Common myeloid progenitor, CD34-positive (primary cell): ENCODE results near the gene SDK1.

Source experiments
- CTCF ChIA-PET: fragments of 350-600 bp; sonication (Branson Sonifier 250); formaldehyde crosslinking; loops from one replicate; lab custom pipeline; 2021; ENCODE audit warnings: antibody characterized with exemption; lab: Charles Lee
- POLR2A ChIA-PET: fragments of 350-600 bp; sonication (Branson Sonifier 250); formaldehyde crosslinking; loops from one replicate; lab custom pipeline; 2021; ENCODE audit warnings: antibody characterized with exemption; lab: Charles Lee
- DNase-seq, 3 donors: peaks; one replicate each; pipeline versions ENCODE4 v3.0.0 to v3.0.0-alpha.2; 2013
- H3K27ac ChIP-seq, 2 experiments: 1 replicate in 1 of 2; 2 replicates in 1 of 2; pipeline ENCODE4 v1.7.0; 2013; ENCODE audit warnings: inconsistent platforms in 2 of 2, low read length in 2 of 2, mild to moderate bottlenecking in 2 of 2, low read depth in 1 of 2, moderate library complexity in 1 of 2; ENCODE audit not compliant: severe bottlenecking in 2 of 2, insufficient read depth in 1 of 2, poor library complexity in 1 of 2
- H3K27me3 ChIP-seq, 5 experiments: replicated peaks in 2 of 5; 1 replicate in 3 of 5; 2 replicates in 2 of 5; pipeline versions ENCODE4 v1.6.1 to v1.7.0; 2013; ENCODE audit warnings: low read length in 4 of 5, mild to moderate bottlenecking in 2 of 5, moderate library complexity in 2 of 5, inconsistent platforms in 1 of 5; ENCODE audit not compliant: insufficient read depth in 5 of 5, control insufficient read depth in 4 of 5
- H3K36me3 ChIP-seq, 4 experiments: 1 replicate in 2 of 4; 2 replicates in 2 of 4; pipeline versions ENCODE4 v1.6.1 to v1.7.0; 2013; ENCODE audit warnings: low read length in 3 of 4, control low read depth in 1 of 4, mild to moderate bottlenecking in 1 of 4; ENCODE audit not compliant: control insufficient read depth in 4 of 4, insufficient read depth in 4 of 4
- H3K4me1 ChIP-seq, 4 experiments: 1 replicate in 3 of 4; 2 replicates in 1 of 4; pipeline versions ENCODE4 v1.6.1 to v1.7.1; 2013; ENCODE audit warnings: low read length in 3 of 4, mild to moderate bottlenecking in 3 of 4, control low read depth in 1 of 4, inconsistent platforms in 1 of 4, moderate library complexity in 1 of 4; ENCODE audit not compliant: control insufficient read depth in 4 of 4, insufficient read depth in 4 of 4; ENCODE audit errors: control extremely low read depth in 1 of 4
- H3K4me3 ChIP-seq, 7 experiments: 1 replicate in 4 of 7; 2 replicates in 3 of 7; pipeline versions ENCODE4 v1.5.1 to v1.7.0; 2013; ENCODE audit warnings: mild to moderate bottlenecking in 7 of 7, low read length in 6 of 7, moderate library complexity in 6 of 7, inconsistent platforms in 2 of 7, low read depth in 2 of 7, control low read depth in 1 of 7; ENCODE audit not compliant: insufficient read depth in 4 of 7, control insufficient read depth in 1 of 7; ENCODE audit errors: extremely low read depth in 1 of 7
- H3K9me3 ChIP-seq, 5 experiments: 1 replicate in 4 of 5; 2 replicates in 1 of 5; pipeline versions ENCODE4 v1.6.1 to v1.7.1; 2013; ENCODE audit warnings: low read length in 4 of 5, mild to moderate bottlenecking in 2 of 5, inconsistent platforms in 1 of 5, low read depth in 1 of 5, moderate library complexity in 1 of 5; ENCODE audit not compliant: control insufficient read depth in 4 of 5, insufficient read depth in 2 of 5; ENCODE audit errors: control extremely low read depth in 1 of 5
- WGBS: methylation state at CpG from one replicate; pipeline ENCODE4 v1.1.5; 2013; ENCODE audit not compliant: insufficient coverage; 5-methylcytosine and 5-hydroxymethylcytosine counted together

Gene SDK1

DNA sequence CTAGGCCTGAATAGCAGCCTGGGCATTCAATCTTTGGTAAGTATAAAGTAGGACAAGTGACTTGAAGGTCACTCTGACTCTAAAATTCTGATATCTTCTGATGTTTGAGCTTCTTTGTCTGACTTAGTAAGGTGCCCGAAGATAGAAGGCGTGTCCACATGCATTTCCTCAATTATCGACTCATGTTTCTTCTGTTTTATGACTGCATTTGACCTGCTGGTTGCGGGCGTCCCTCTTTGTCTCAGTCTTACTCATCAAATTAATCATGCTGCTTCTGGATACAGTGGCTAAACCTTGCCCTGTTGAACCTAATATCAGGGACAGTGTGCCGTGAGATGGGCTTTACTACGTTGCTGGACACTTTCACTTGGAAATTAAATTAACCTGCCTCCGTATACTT lies 534.1 kb downstream of the SDK1 start:
- POLR2A ChIA-PET = no interaction called here
- Histone ChIP-seq H3K9me3 (peaks cover 0 to 3% (median 0%) of the 10 kb centered on the region in 5 experiments), H3K27ac (no peak overlapping the region), H3K4me1 (no peaks in the 10 kb centered on the region), H3K36me3 (no peaks in the 10 kb centered on the region), H3K4me3 (no peak overlapping the region), H3K27me3 (peaks cover 0 to 2% (median 0%) of the 10 kb centered on the region in 5 experiments)
- CTCF ChIA-PET = interaction anchor here (0.6 kb wide), 1 partner anchor 72 kb away, joined by 3 read pairs; no protein-coding TSS in a partner anchor
- no peak for DNase-seq
- WGBS = 97% methylated on average over 8 of the region's 8 CpGs

DNA sequence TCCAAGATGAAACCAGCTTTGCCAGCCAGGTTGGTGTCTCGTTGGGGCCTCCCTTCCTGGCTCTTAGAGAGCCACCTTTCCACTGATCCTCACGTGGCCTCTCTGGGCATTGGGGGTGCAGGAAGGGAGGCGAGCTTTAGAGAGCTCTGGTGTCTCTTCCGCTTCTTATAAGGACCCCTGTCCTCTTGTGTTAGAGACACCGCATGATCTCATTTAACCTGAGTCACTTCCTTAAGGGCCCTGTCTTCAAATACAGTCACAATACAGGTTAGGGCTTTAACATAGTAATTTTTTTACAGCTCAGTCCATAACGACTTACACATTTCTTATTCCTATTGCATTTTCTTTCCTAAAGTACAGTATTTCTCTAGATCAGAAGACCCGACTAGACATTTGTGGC lies 535.8 kb downstream of the SDK1 start:
- no peak overlapping the region for H3K4me3 ChIP-seq
- H3K4me1 ChIP-seq = no peaks in the 10 kb centered on the region
- no peak for DNase-seq
- POLR2A ChIA-PET = no interaction called here
- H3K36me3 ChIP-seq = no peaks in the 10 kb centered on the region
- peaks cover 0 to 3% (median 0%) of the 10 kb centered on the region in 5 experiments for H3K9me3 ChIP-seq
- WGBS = 99% methylated on average over 7 of the region's 7 CpGs
- H3K27me3 ChIP-seq = peaks cover 0 to 4% (median 0%) of the 10 kb centered on the region in 5 experiments
- CTCF ChIA-PET = interaction anchor here (1.7 kb wide), 1 partner anchor 19 kb away, joined by 4 read pairs; no protein-coding TSS in a partner anchor
- no peak overlapping the region for H3K27ac ChIP-seq

DNA sequence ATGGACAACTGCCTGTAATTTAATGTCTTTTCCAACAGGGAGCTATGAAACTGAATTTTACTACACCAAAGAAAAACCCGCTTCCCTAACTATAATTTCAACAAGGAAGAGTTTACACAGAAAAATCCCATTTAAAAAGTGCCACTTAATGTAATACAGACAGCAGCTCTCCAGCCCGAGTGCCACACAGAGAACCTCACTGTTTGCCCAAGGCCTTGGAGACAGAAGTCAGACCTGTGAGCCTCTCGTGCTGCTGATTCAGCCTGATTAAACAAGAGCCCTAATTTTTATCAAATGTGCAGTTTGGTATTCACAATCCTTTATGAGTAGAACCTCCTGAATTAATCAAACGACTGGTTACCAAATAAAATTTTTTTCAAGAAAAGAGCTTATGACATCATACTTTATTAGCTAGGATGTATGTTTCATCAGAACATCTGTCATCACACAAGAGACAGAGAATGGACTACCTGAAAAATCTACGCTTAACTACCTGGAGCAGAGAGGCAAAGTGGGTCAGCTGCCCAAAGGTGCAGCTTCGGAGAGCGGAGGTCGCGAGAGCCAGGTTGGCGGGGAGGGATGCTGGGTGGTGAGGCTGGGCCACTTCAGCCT lies 543.6 kb downstream of the SDK1 start:
- Histone ChIP-seq H3K27ac (no peak overlapping the region), H3K27me3 (peaks cover 0 to 1% (median 0%) of the 10 kb centered on the region in 5 experiments), H3K4me1 (no peaks in the 10 kb centered on the region), H3K36me3 (no peaks in the 10 kb centered on the region), H3K4me3 (no peak overlapping the region), H3K9me3 (no peaks in the 10 kb centered on the region)
- ChIA-PET CTCF (no interaction called here), POLR2A (no interaction called here)
- no peak for DNase-seq
- WGBS = 75% methylated on average over 2 of the region's 10 CpGs

DNA sequence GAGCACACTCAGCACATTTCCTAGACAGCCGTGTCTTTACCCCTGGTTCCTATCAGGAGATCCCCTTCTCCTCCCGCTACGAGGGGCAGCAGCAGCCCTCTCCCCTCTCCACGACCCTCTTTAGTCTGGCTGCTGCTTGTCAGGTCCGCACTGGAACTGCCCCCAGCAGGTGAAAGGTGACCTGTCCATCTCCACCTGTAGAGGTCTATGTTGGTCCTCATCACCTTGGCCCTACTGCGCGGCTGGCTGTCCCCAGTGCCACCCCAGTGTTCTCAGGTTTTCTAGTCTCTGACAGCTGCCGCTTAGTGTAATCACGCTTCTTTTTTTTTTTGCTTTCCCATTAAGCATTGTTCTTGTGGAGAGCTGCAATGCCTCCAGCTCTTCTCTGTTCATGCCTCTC lies 545.7 kb downstream of the SDK1 start:
- no peak for DNase-seq
- 96% methylated on average over 6 of the region's 9 CpGs for WGBS

DNA sequence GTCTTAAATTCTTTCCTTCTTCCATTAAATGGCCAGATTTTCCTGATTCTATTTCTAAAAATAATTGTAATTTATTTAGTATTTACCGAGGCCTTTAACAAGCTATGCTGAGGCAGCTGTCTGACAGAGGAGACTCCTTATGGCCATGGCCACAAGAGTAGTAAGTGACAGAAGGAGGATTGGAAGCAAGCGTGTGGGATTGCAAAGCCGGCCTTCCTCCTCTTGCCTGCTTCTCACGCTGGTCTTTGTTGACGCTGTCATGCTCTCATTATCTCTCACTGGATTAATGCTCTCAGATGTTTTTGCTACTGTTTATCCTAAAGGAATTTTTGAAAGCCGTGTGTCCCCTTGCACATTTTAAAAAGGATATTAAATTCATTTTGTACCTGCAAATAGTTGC lies 546.3 kb downstream of the SDK1 start:
- Histone ChIP-seq H3K9me3 (no peaks in the 10 kb centered on the region), H3K4me3 (no peak overlapping the region), H3K27me3 (no peaks in the 10 kb centered on the region), H3K27ac (no peak overlapping the region), H3K36me3 (no peaks in the 10 kb centered on the region), H3K4me1 (no peaks in the 10 kb centered on the region)
- no peak for DNase-seq
- POLR2A ChIA-PET = no interaction called here
- CTCF ChIA-PET = no interaction called here
- 100% methylated on average over 2 of the region's 6 CpGs for WGBS

More for the DNA sequence above, 545.7 kb downstream of the SDK1 start:
- Histone ChIP-seq H3K27me3 (no peaks in the 10 kb centered on the region), H3K9me3 (no peaks in the 10 kb centered on the region), H3K4me3 (no peak overlapping the region), H3K4me1 (no peaks in the 10 kb centered on the region), H3K27ac (no peak overlapping the region), H3K36me3 (no peaks in the 10 kb centered on the region)
- ChIA-PET POLR2A (no interaction called here), CTCF (no interaction called here)

DNA sequence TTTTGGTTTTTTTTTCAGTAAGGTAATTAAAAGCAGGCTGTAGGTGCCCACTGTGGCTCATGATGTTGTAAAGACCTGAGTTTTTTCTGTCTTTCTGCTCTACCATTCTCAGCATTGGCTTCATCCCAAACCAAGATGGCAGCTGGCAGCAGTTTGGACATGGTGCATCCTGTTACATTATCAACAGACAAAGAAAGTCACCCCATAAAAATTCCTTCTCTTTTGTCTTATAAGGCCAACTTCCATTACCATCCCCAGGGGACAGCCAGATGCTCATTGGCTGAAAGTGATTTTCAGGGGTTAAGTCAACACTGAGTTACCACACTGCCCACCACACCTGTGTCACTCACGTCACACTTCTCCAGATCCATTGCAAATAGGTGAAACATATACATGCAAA lies 558.4 kb downstream of the SDK1 start:
- DNase-seq = no peak
- no CpG with 5 or more reads among the region's 1 CpG for WGBS
- ChIA-PET POLR2A (interaction anchor here (0.7 kb wide), 1 partner anchor 44 kb away, joined by 5 read pairs; no protein-coding TSS in a partner anchor), CTCF (no interaction called here)
- peaks cover 0 to 2% (median 0%) of the 10 kb centered on the region in 5 experiments for H3K27me3 ChIP-seq
- H3K4me3 ChIP-seq = no peak overlapping the region
- H3K36me3 ChIP-seq = no peaks in the 10 kb centered on the region
- H3K4me1 ChIP-seq = no peaks in the 10 kb centered on the region
- peaks cover 0 to 4% (median 0%) of the 10 kb centered on the region in 5 experiments for H3K9me3 ChIP-seq
- no peak overlapping the region for H3K27ac ChIP-seq

DNA sequence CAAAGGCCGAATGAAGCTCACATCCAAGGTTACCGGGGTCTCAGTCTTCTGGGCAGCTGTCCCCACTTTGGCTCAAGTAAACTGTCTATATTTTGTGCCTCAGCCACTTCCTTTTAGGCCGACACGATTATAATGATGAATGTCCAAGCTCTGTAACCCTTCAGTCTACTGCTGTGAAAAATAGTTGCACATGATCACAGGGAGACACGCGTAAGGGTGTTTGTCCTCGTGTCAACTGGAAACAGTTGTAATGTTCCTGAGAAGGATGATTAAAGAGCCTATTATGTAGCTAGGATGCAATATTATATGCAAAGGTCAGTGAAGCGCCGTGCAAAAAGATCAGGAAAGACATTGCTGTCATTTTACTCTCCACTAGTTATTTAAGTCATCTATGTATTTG lies 559.9 kb downstream of the SDK1 start:
- no peak for DNase-seq
- CTCF ChIA-PET = interaction anchor here (0.7 kb wide), 1 partner anchor 94 kb away, joined by 3 read pairs; no protein-coding TSS in a partner anchor

More for the DNA sequence above, 559.9 kb downstream of the SDK1 start:
- H3K27me3 ChIP-seq = peaks cover 0 to 2% (median 0%) of the 10 kb centered on the region in 5 experiments
- H3K27ac ChIP-seq = no peak overlapping the region
- H3K4me1 ChIP-seq = no peaks in the 10 kb centered on the region
- 89% methylated on average over 6 of the region's 9 CpGs for WGBS
- H3K9me3 ChIP-seq = no peaks in the 10 kb centered on the region
- POLR2A ChIA-PET = no interaction called here
- H3K36me3 ChIP-seq = no peaks in the 10 kb centered on the region
- no peak overlapping the region for H3K4me3 ChIP-seq
